GM18517 (cell line): ENCODE measurements around the gene TMPRSS11B.
"Not testable (repeated sequence)": the region's sequence is repeated elsewhere in the genome, so short reads cannot be mapped to it uniquely, and the experiment has no call there.

ENCODE experiments used
- ATAC-seq: cut with Tn5 transposase; IDR thresholded peaks from one replicate; pipeline ENCODE4 v1.9.1; 2021; ENCODE audit warnings: mild to moderate bottlenecking, moderate library complexity; ENCODE audit not compliant: unreplicated experiment

Gene TMPRSS11B

DNA sequence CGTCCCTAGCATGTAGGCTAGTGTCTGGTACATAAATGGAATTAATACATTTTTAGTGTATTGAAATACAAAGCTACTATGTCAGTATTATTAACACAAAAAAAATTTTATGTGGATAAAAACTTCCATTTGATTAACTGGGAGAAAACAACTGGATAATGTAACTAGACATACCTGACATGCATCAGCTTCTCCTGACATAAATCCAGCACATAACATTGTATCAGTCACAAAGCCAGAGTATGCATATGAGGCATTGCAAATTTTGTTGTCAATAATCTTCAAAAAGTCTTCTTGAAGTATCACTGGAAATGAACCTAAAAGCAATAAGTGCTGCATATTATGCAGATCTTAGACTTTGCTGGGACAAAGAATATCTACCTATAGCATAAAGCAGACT is 16.9 kb downstream of the TMPRSS11B start:
- no peak for ATAC-seq

DNA sequence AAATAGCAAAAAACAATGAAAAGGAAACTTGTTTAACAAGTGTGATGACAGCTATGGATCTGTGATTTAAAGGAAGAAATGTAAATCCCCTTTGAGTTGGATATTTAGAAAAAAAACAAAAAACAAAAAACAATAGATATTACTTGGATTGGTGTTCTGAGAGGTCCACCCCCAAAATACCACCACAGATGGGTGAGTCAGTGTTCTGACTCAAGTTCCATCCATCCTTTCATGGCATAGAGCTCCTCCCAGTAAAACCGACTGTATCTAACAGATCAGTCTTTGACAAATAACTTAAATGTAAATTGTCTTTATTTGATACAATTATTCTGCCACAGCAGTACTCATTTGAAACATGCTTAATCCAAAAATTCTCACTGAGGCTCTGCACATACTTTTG is 27.4 kb downstream of the TMPRSS11B start:
- ATAC-seq: no peak

DNA sequence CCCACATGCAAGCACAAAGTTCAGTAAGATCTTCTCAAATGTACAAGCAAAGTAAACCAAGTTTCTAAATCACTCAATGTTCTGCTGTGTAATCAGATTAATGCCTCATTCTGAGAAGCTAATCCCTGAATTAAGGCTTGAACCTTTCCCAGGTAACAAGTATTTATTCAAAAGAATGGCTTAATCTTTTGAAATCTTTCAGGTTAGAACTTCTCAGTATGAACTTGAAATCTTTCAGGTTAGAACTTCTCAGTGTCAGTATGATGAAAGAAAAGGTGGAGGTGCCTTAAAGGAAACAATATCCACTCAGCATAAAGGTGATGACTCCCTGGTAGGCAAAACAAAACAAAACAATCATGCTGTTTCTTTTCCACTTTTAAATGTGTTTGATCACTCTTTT is 29.0 kb downstream of the TMPRSS11B start:
- no peak for ATAC-seq

DNA sequence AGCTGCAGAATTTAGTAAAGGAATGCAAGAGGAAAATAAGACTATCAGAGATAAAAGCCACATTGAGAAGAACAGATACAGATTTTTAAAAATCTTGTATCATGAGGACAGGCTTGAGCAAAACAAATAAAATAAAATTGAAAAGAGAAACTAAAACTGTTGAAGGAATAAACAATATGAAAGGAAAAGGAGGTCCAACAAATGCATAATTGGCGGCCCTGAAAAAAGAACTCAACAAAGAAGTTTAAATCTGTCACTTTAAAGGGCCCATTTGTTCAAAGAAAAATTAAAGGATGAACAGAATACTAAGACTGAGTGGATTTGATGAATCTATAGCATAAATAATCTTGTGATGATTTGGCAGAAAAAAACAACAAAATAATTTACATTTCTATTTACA is 36.5 kb downstream of the TMPRSS11B start:
- ATAC-seq: no peak

DNA sequence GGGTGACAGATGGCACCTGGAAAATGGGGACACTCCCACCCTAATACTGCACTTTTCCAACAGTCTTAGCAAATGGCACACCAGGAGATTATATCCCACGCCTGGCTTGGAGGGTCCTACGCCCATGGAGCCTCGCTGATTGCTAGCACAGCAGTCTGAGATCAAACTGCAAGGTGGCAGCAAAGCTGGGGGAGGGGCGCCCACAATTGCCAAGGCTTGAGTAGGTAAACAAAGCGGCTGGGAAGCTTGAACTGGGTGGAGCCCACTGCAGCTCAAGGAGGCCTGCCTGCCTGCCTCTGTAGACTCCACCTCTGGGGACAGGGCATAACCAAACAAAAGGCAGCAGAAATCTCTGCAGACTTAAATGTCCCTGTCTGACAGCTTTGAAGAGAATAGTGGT is 51.2 kb downstream of the TMPRSS11B start:
- not testable (repeated sequence) for ATAC-seq

DNA sequence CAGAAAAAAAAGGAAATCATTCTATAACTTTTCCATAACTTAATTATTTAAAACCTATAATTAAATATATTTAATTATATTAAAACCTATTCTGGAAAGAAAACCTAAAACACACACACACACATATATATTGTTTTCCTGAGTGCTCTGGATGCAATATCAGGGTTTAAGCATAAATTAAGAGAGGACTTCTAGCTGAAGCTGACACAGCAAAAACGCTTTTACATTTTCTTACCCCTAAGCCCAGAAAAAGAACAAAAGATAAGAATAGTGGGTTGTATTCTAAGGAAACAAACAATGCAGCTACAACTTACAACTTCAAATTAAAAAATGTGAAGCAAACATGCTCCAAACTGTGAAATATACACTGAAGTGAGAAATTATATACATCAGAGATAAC is 52.3 kb downstream of the TMPRSS11B start:
- no peak for ATAC-seq

DNA sequence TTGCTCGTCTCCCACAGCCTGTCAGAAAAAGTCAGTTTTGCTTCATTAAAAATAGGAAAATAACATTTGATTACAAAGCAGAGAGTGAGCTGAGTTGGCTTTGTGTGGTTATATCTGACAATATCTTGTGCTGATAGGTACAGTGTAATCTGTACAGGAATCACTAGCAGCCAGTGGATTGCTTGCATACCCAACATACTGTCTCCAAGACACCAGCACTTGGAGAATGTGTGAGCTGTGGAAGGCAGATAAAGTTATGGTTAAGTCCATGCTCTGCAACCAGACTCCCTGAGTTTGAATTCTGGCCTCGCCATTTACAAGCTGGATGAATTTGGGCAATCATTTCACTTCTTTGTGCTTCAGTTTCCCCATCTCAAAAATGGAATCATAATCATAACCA is 58.3 kb downstream of the TMPRSS11B start:
- ATAC-seq: no peak

DNA sequence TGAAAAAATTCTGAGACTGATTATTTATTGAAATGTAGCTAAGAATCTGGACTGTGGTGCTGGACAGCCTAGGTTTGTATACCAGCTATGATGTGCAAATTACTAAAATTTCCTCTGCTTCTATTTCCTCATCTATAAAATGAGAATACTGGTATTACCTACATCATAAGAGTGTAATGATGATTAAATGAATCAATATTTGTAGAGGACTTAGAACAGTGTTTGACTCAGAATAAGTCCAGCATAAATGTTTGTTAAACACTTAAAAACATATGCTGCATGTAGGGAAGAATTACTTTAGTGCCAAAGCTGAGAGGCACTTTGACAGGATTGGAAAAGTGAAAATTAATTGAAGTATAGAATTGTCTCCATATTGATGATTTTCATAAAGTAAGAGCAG is 60.6 kb downstream of the TMPRSS11B start:
- no peak for ATAC-seq

DNA sequence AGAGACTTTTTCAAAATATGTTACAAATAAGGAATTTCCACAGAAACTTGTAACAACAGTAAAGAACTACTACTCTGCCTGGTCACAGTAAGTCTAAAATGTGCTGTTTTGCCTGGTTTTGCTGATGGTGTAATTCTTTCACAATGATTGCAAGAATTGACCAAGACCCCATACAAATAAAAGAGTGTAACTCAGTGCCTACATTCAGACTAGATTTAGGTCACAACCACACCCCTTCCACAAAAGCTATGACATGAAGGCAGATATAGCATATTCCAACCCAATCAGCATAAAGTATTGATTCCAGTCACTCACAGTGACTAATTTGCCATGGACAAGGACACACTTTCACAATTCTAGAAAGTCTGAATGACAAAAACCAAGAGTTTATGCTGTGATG is 62.1 kb downstream of the TMPRSS11B start:
- ATAC-seq: no peak

DNA sequence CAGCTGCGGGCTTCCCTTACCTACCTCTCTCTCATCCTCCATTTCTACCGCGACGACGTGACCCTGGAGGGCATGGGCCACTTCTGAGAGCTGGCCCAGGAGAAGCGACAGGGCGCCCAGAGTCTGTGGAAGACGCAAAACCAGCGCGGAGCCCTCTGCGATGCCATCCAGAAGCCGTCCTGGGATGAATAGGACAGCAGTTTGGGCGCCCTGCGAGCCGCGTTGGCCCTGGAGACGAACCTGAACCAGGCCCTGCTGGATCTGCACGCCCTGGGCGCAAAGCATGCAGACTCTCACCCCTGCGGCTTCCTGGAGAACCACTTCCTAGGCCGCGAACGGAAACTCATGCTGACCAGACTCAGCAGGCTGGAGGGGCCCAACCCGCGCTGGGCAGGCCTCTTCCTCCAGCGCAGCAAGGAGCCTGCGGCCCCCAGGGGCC is 63.1 kb downstream of the TMPRSS11B start:
- no peak for ATAC-seq

DNA sequence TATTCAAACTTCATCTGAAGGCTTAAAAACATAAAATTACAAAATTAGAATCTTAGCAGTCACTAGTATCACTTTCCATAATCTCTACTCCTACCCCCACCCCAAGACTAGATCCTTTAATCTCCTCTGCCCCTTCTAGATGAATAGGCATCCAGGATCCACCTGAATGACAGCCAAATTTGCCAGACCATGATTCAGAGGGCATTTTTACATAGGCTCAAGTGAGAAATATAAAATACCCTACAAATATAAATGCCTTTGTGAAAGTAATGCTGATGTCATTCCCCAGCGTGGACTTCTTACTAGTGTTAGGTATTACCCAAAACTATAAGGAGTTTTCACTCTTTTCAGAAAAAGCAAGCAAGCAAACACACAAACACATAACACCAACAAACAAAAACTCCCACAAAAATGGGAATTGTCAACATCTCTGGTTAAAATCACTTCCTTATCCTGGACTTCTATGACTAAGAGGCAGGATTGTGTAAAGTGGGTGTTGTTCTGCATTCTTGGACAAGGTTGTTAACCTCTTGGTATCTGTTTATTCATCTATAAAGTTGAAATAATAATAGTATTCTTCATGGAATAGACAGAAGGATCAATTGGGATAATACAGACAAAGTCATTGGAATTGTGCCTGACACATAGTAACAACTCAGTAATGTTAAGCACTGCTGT is 64.5 kb downstream of the TMPRSS11B start:
- no peak for ATAC-seq

DNA sequence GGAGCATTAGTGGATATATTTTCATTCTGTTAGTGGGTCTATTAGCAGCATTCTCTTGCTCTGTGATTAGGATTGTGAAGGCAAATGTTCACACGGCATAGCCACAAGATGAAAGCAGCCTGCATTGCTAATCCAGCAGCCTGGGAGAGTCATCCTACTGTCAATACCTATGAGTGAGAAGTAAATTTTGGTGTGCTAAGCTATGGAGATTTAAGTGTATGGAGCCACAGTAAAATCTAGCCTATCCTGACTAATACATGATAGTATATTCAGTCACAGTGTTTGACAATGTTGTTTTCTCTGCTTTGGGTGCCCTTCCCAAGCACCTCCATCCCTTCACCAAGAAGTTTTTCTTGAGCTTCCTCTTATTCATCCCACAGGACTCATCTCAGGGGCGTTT is 68.6 kb downstream of the TMPRSS11B start:
- no peak for ATAC-seq
